ENCODE data around the gene CHRM4. TPM values are rescaled to one million over a fixed set of nuclear protein-coding genes. Genes with fewer than 3 reads are reported as not detected.
A peak's percentile ranks its signal among the peaks of the same experiment; 100 is the strongest.

The CHRM4 gene
- polyA plus RNA-seq, 1 experiment: 0.10 TPM

- H3K36me3 ChIP-seq (ENCODE audit: control insufficient read depth, insufficient read depth, low read length): no peaks in the 10 kb centered on the region; the same call in none of the 2 replicates
- DNase-seq (ENCODE audit: low read depth): no peak
- no peaks in the 10 kb centered on the region for H3K27me3 ChIP-seq (ENCODE audit: control insufficient read depth, insufficient read depth, low read length)
- TF ChIP-seq CTCF (IDR thresholded peaks at IDR 0.05; ENCODE audit: insufficient read depth, low read depth, low read length): no peak
- ChIA-PET POLR2A (no interaction called here), CTCF (interaction anchor here (1.1 to 11.0 kb wide), 4 partner anchors 8 to 18 kb away, joined by 3 to 162 read pairs (median 15); partner anchors contain the start of gene DGKZ)
- H3K4me3 ChIP-seq (ENCODE audit: low read depth, low read length): no peak overlapping the region
These were observed 34.1 kb downstream of the CHRM4 start for GRCh38 chr11:46357483-46357936.

GRCh38 chr11:46356924-46357482 is 34.6 kb downstream of the CHRM4 start:
- CTCF ChIA-PET: interaction anchor here (1.1 to 11.0 kb wide), 3 partner anchors 8 to 18 kb away, joined by 3 to 162 read pairs (median 6); partner anchors contain the start of gene DGKZ
- H3K36me3 ChIP-seq (ENCODE audit: control insufficient read depth, insufficient read depth, low read length): no peaks in the 10 kb centered on the region; the same call in 1 of the 2 replicates
- no peak for DNase-seq (ENCODE audit: low read depth)
- POLR2A ChIA-PET: no interaction called here
- no peak for TF ChIP-seq CTCF (IDR thresholded peaks at IDR 0.05; ENCODE audit: insufficient read depth, low read depth, low read length)
- no peak overlapping the region for H3K4me3 ChIP-seq (ENCODE audit: low read depth, low read length)
- H3K27me3 ChIP-seq (ENCODE audit: control insufficient read depth, insufficient read depth, low read length): no peaks in the 10 kb centered on the region

- DNase-seq (ENCODE audit: low read depth): no peak
- POLR2A ChIA-PET: interaction anchor here (0.6 kb wide), 1 partner anchor 195 kb away, joined by 7 read pairs; no protein-coding TSS in a partner anchor
These were observed 37.9 kb downstream of the CHRM4 start for GRCh38 chr11:46353698-46354097.

GRCh38 chr11:46352063-46352841 is 39.3 kb downstream of the CHRM4 start:
- Histone ChIP-seq H3K36me3 (ENCODE audit: control insufficient read depth, insufficient read depth, low read length) (peaks cover 2% of the 10 kb centered on the region; the same call in 1 of the 2 replicates), H3K4me3 (ENCODE audit: low read depth, low read length) (no peak overlapping the region), H3K27me3 (ENCODE audit: control insufficient read depth, insufficient read depth, low read length) (no peaks in the 10 kb centered on the region)
- DNase-seq (ENCODE audit: low read depth): no peak
- TF ChIP-seq CTCF (IDR thresholded peaks at IDR 0.05; ENCODE audit: insufficient read depth, low read depth, low read length): peak; percentile 80
- ChIA-PET POLR2A (no interaction called here), CTCF (interaction anchor here (0.8 to 11.0 kb wide), 10 partner anchors 13 to 196 kb away, joined by 3 to 162 read pairs (median 4); no protein-coding TSS in a partner anchor)

More at GRCh38 chr11:46353698-46354097, 37.9 kb downstream of the CHRM4 start:
- Histone ChIP-seq H3K27me3 (ENCODE audit: control insufficient read depth, insufficient read depth, low read length) (no peaks in the 10 kb centered on the region), H3K4me3 (ENCODE audit: low read depth, low read length) (no peak overlapping the region), H3K36me3 (ENCODE audit: control insufficient read depth, insufficient read depth, low read length) (peaks cover 2% of the 10 kb centered on the region; the same call in 1 of the 2 replicates)
- CTCF ChIA-PET: interaction anchor here (0.7 to 11.0 kb wide), 3 partner anchors 8 to 72 kb away, joined by 3 to 162 read pairs (median 4); no protein-coding TSS in a partner anchor
- TF ChIP-seq CTCF (IDR thresholded peaks at IDR 0.05; ENCODE audit: insufficient read depth, low read depth, low read length): no peak

GRCh38 chr11:46351606-46352005 is 40.0 kb downstream of the CHRM4 start:
- peaks cover 2% of the 10 kb centered on the region; the same call in 1 of the 2 replicates for H3K36me3 ChIP-seq (ENCODE audit: control insufficient read depth, insufficient read depth, low read length)
- no peak overlapping the region for H3K4me3 ChIP-seq (ENCODE audit: low read depth, low read length)
- CTCF ChIA-PET: interaction anchor here (0.8 to 11.0 kb wide), 7 partner anchors 13 to 197 kb away, joined by 3 to 162 read pairs (median 4); no protein-coding TSS in a partner anchor
- no peak for TF ChIP-seq CTCF (IDR thresholded peaks at IDR 0.05; ENCODE audit: insufficient read depth, low read depth, low read length)
- DNase-seq (ENCODE audit: low read depth): no peak
- POLR2A ChIA-PET: no interaction called here
- no peaks in the 10 kb centered on the region for H3K27me3 ChIP-seq (ENCODE audit: control insufficient read depth, insufficient read depth, low read length)
